Hepatocyte (in vitro differentiated cells): ENCODE measurements around the gene OSBPL6. TPM values are rescaled to one million over a fixed set of nuclear protein-coding genes. Genes with fewer than 3 reads are reported as not detected.

Experiments used
- DNase-seq: peaks from one replicate; pipeline ENCODE4 v3.0.0-alpha.2; 2016; ENCODE audit warnings: low spot score
- H2AFZ ChIP-seq: fragments of 200-600 bp; sonication (generic); 2 replicates; pipeline ENCODE4 v1.6.0; 2016; ENCODE audit warnings: antibody characterized with exemption, mild to moderate bottlenecking
- H3K27ac ChIP-seq: fragments of 200-600 bp; sonication (generic); 2 replicates; pipeline ENCODE4 v1.5.1; 2016; ENCODE audit warnings: mild to moderate bottlenecking
- H3K27me3 ChIP-seq: fragments of 200-600 bp; sonication (generic); 2 replicates; pipeline ENCODE4 v1.6.1; 2016
- H3K36me3 ChIP-seq: fragments of 200-600 bp; sonication (generic); replicated peaks from 2 replicates; pipeline ENCODE4 v1.5.1; 2016; ENCODE audit warnings: low read depth; ENCODE audit not compliant: insufficient read depth
- H3K4me1 ChIP-seq: fragments of 200-600 bp; sonication (generic); 2 replicates; pipeline ENCODE4 v1.5.1; 2016; ENCODE audit warnings: mild to moderate bottlenecking, moderate library complexity; ENCODE audit not compliant: insufficient read depth
- H3K4me2 ChIP-seq: fragments of 200-600 bp; sonication (generic); 2 replicates; pipeline ENCODE4 v1.6.0; 2016
- H3K4me3 ChIP-seq: fragments of 200-600 bp; sonication (generic); 2 replicates; pipeline ENCODE4 v1.5.1; 2016; ENCODE audit warnings: mild to moderate bottlenecking
- H3K79me2 ChIP-seq: fragments of 200-600 bp; sonication (generic); 2 replicates; pipeline ENCODE4 v1.6.0; 2017; ENCODE audit warnings: mild to moderate bottlenecking
- H3K9me2 ChIP-seq: fragments of 200-600 bp; sonication (generic); replicated peaks from 2 replicates; pipeline ENCODE4 v1.6.0; 2017; ENCODE audit warnings: mild to moderate bottlenecking; ENCODE audit not compliant: insufficient read depth
- H3K9me3 ChIP-seq: fragments of 200-600 bp; sonication (generic); 2 replicates; pipeline ENCODE4 v1.5.1; 2016; ENCODE audit warnings: low read depth, mild to moderate bottlenecking
- H4K20me1 ChIP-seq: fragments of 200-600 bp; sonication (generic); 2 replicates; pipeline ENCODE4 v1.6.0; 2016; ENCODE audit warnings: mild to moderate bottlenecking; ENCODE audit not compliant: insufficient read depth, poor library complexity, severe bottlenecking
- EZH2 ChIP-seq: fragments of 200-600 bp; sonication (generic); IDR thresholded peaks from 2 replicates; pipeline ENCODE4 v1.6.1; 2016; ENCODE audit warnings: antibody characterized with exemption, mild to moderate bottlenecking, borderline replicate concordance
- EZH2phosphoT487 ChIP-seq: fragments of 200-600 bp; sonication (generic); IDR thresholded peaks from one replicate; pipeline ENCODE4 v1.6.1; 2018; ENCODE audit warnings: antibody characterized with exemption, mild to moderate bottlenecking, low read depth, moderate library complexity; ENCODE audit not compliant: unreplicated experiment, severe bottlenecking
- WGBS: methylation state at CpG from one replicate; pipeline ENCODE4 v1.1.6; 2016; ENCODE audit warnings: low lambda C conversion rate; ENCODE audit errors: missing lambda C conversion rate; 5-methylcytosine and 5-hydroxymethylcytosine counted together
- polyA plus RNA-seq: library from polyadenylated mRNA; unstranded; fragments of >200 nt; fragmentation: Nextera tagmentation; extraction: Ambion mirVana; gene quantifications from 2 replicates; pipeline ENCODE4 v1.2.1, GENCODE V29; 2016
- total RNA-seq: library from RNA; depleted of rRNA; stranded (reverse); fragments of >200 nt; gene quantifications from 2 replicates; pipeline ENCODE4 v1.2.3, GENCODE V29; 2014
- TF ChIP-seq, protein P1 (sequence below): fragments of 200-600 bp; sonication (generic); IDR thresholded peaks from 2 replicates; pipeline ENCODE4 v1.5.1; 2016; ENCODE audit warnings: antibody characterized with exemption, mild to moderate bottlenecking; ENCODE audit not compliant: poor library complexity

The OSBPL6 gene
- total and polyA plus RNA-seq, 2 experiments from 2014 or later, result 2.5 to 3.0 TPM

DNA sequence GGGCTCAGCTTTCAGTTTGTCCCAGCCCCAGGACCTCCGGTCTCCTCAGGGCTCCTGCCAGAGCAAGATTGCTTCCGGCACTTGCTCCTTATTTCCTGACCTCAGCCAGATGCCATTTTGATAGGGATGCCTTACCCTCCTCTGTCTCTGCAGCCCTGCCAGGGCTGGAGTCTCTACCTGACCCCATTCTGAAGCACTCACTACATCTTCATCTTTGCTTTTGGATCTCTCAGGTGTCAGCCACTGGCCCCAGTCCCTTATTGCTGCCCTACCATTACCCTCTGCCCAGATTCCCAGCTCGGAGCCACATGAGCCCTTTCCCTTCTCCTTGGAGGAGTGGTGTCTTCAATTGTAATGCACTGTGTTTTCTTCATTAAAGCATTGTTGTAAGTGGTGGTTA is 17.1 kb downstream of the OSBPL6 start:
- Histone ChIP-seq H3K4me2 (no peak overlapping the region), H3K27ac (no peak overlapping the region), H3K9me2 (no peaks in the 10 kb centered on the region), H3K79me2 (no peaks in the 10 kb centered on the region), H2AFZ (no peak overlapping the region), H3K36me3 (no peaks in the 10 kb centered on the region), H3K27me3 (no peaks in the 10 kb centered on the region), H4K20me1 (no peaks in the 10 kb centered on the region), H3K9me3 (no peaks in the 10 kb centered on the region), H3K4me3 (no peak overlapping the region), H3K4me1 (no peaks in the 10 kb centered on the region)
- DNase-seq, result no peak
- WGBS, result 78% methylated on average over 3 of the region's 3 CpGs
- no peak for TF ChIP-seq EZH2
- TF ChIP-seq, protein P1, sequence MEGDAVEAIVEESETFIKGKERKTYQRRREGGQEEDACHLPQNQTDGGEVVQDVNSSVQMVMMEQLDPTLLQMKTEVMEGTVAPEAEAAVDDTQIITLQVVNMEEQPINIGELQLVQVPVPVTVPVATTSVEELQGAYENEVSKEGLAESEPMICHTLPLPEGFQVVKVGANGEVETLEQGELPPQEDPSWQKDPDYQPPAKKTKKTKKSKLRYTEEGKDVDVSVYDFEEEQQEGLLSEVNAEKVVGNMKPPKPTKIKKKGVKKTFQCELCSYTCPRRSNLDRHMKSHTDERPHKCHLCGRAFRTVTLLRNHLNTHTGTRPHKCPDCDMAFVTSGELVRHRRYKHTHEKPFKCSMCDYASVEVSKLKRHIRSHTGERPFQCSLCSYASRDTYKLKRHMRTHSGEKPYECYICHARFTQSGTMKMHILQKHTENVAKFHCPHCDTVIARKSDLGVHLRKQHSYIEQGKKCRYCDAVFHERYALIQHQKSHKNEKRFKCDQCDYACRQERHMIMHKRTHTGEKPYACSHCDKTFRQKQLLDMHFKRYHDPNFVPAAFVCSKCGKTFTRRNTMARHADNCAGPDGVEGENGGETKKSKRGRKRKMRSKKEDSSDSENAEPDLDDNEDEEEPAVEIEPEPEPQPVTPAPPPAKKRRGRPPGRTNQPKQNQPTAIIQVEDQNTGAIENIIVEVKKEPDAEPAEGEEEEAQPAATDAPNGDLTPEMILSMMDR, result no peak
- TF ChIP-seq EZH2phosphoT487, result no peak

DNA sequence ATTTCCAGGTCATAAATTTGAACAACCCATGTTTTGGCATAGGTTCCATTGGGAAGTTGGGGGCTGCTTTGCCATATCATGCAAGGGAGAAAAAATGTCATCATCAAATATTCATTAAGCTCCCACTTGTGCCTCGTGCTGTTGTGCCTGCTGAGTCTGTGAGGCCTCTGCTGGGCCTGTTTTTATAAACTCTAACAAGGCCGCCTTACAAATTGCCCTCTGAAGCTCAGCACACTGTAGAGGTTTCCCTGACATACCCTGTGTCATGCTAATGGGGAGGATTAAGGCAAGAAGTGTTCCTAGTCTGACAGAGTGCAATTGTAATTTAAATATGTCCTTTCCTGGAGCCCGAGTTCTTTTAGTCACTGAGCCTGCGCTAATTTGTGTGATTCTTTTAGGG is 17.6 kb downstream of the OSBPL6 start:
- DNase-seq, result no peak
- TF ChIP-seq, protein P1, result no peak
- TF ChIP-seq EZH2phosphoT487, result no peak
- TF ChIP-seq EZH2, result no peak
- H3K4me1 ChIP-seq, result no peaks in the 10 kb centered on the region
- no peak overlapping the region for H3K4me2 ChIP-seq
- no peaks in the 10 kb centered on the region for H4K20me1 ChIP-seq
- H3K27ac ChIP-seq, result no peak overlapping the region
- no peaks in the 10 kb centered on the region for H3K36me3 ChIP-seq
- H3K9me2 ChIP-seq, result no peaks in the 10 kb centered on the region
- no peaks in the 10 kb centered on the region for H3K9me3 ChIP-seq
- H3K27me3 ChIP-seq, result no peaks in the 10 kb centered on the region
- H3K79me2 ChIP-seq, result no peaks in the 10 kb centered on the region
- H3K4me3 ChIP-seq, result no peak overlapping the region
- WGBS, result 62% methylated on average over 4 of the region's 4 CpGs
- no peak overlapping the region for H2AFZ ChIP-seq

DNA sequence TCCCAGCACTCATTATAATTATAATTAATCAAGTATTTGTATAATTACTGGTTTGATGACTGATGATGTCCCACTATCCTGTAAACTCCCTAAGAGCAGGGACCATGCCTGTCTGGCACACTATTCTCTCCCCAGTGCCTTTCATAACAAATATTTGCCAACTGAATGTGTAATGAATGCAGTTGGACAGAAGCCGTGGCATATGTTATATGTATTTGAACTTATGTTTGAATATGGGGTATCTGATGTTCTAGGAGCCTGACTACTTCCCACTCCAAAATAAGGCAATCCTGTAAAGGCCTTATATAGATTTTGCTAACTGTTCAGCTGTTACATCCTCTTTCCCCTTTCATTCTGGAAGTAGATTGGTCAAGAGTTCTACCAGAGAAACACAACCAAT is 19.7 kb downstream of the OSBPL6 start:
- H3K4me1 ChIP-seq, result no peaks in the 10 kb centered on the region
- no peaks in the 10 kb centered on the region for H3K9me2 ChIP-seq
- no peak overlapping the region for H3K27ac ChIP-seq
- H3K4me2 ChIP-seq, result no peak overlapping the region
- 81% methylated on average over 1 of the region's 1 CpG for WGBS
- H3K4me3 ChIP-seq, result no peak overlapping the region
- no peaks in the 10 kb centered on the region for H4K20me1 ChIP-seq
- no peaks in the 10 kb centered on the region for H3K9me3 ChIP-seq
- TF ChIP-seq EZH2 (no peak), EZH2phosphoT487 (no peak)
- TF ChIP-seq, protein P1, result no peak
- no peaks in the 10 kb centered on the region for H3K36me3 ChIP-seq
- H3K27me3 ChIP-seq, result no peaks in the 10 kb centered on the region
- DNase-seq, result no peak
- H2AFZ ChIP-seq, result no peak overlapping the region
- no peaks in the 10 kb centered on the region for H3K79me2 ChIP-seq

DNA sequence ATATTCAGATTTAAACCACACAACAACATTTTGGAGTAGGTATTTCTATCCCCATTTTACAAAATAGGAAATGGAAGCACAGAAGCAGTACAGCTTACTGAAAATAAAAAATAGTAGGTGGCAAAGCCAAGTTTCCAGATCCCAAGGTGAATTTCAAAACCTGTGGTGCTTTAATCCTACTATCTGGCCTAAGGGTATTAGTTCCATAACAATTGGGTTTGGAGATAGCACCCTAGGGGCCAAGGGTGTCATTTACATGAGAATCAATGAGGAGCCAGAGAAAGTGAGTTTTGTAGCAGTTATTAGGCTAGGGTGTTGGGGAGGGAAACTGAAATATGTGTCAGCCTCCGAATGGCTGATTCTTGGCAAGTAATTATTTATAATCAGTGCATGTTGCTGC is 24.9 kb downstream of the OSBPL6 start:
- no peaks in the 10 kb centered on the region for H4K20me1 ChIP-seq
- no peaks in the 10 kb centered on the region for H3K9me3 ChIP-seq
- no peak overlapping the region for H3K27ac ChIP-seq
- no peak overlapping the region for H3K4me2 ChIP-seq
- 79% methylated on average over 1 of the region's 1 CpG for WGBS
- no peaks in the 10 kb centered on the region for H3K4me1 ChIP-seq
- no peak for TF ChIP-seq EZH2phosphoT487
- no peaks in the 10 kb centered on the region for H3K27me3 ChIP-seq
- H3K9me2 ChIP-seq, result no peaks in the 10 kb centered on the region
- H3K79me2 ChIP-seq, result no peaks in the 10 kb centered on the region
- no peak overlapping the region for H2AFZ ChIP-seq
- DNase-seq, result no peak
- no peaks in the 10 kb centered on the region for H3K36me3 ChIP-seq
- no peak overlapping the region for H3K4me3 ChIP-seq
